Hepatocyte (in vitro differentiated cells): ENCODE measurements around the gene DOCK7.

Experiments used
- CTCF ChIP-seq: fragments of 200-600 bp; sonication (generic); IDR thresholded peaks from 2 replicates; pipeline ENCODE4 v1.5.1; 2016; ENCODE audit warnings: antibody characterized with exemption, mild to moderate bottlenecking; ENCODE audit not compliant: poor library complexity
- EZH2 ChIP-seq: fragments of 200-600 bp; sonication (generic); IDR thresholded peaks from 2 replicates; pipeline ENCODE4 v1.6.1; 2016; ENCODE audit warnings: antibody characterized with exemption, mild to moderate bottlenecking, borderline replicate concordance

- TF ChIP-seq CTCF = no peak
- TF ChIP-seq EZH2 = no peak
These were observed 75.4 kb downstream of the DOCK7 start for GRCh38 chr1:62612770-62613169.
